BE2C (cell line): ENCODE measurements around the gene CUEDC1.
A peak's percentile ranks its signal among the peaks of the same experiment; 100 is the strongest.
"Not testable (repeated sequence)": the region's sequence is repeated elsewhere in the genome, so short reads cannot be mapped to it uniquely, and the experiment has no call there.

Experiments
- DNase-seq: peaks from one replicate; pipeline ENCODE4 v3.0.0-alpha.2; 2020
- H3K27me3 ChIP-seq: fragments of 250-450 bp; sonication (Bioruptor Pico); 2 replicates; pipeline ENCODE4 v1.5.1; 2020; ENCODE audit warnings: mild to moderate bottlenecking
- H3K36me3 ChIP-seq: fragments of 250-450 bp; sonication (Bioruptor Pico); 2 replicates; pipeline ENCODE4 v1.5.1; 2020; ENCODE audit warnings: mild to moderate bottlenecking
- H3K4me1 ChIP-seq: fragments of 250-450 bp; sonication (Bioruptor Pico); 2 replicates; pipeline ENCODE4 v1.5.1; 2020
- H3K4me3 ChIP-seq: 2 replicates; pipeline ENCODE4 v1.5.1; 2011; ENCODE audit warnings: low read depth, low read length
- H3K9me3 ChIP-seq: fragments of 250-450 bp; sonication (Bioruptor Pico); 2 replicates; pipeline ENCODE4 v1.5.1; 2020
- CTCF ChIP-seq: IDR thresholded peaks from 2 replicates; pipeline ENCODE4 v1.5.1; 2012; ENCODE audit warnings: mild to moderate bottlenecking, low read depth, low read length

The CUEDC1 gene

GRCh38 chr17:57925361-57925990, 29.7 kb downstream of the CUEDC1 start:
- DNase-seq: peak; percentile 83
- H3K36me3 ChIP-seq: no peaks in the 10 kb centered on the region
- H3K4me1 ChIP-seq: peaks cover 11% of the 10 kb centered on the region
- no peak for TF ChIP-seq CTCF
- no peaks in the 10 kb centered on the region for H3K27me3 ChIP-seq
- no peak overlapping the region for H3K4me3 ChIP-seq
- no peaks in the 10 kb centered on the region for H3K9me3 ChIP-seq

- DNase-seq: no peak
- no peaks in the 10 kb centered on the region for H3K27me3 ChIP-seq
- peaks cover 11% of the 10 kb centered on the region for H3K4me1 ChIP-seq
Measured at GRCh38 chr17:57924677-57925076, 30.5 kb downstream of the CUEDC1 start.

GRCh38 chr17:57923182-57923872, 31.9 kb downstream of the CUEDC1 start:
- Histone ChIP-seq H3K36me3 (no peaks in the 10 kb centered on the region), H3K4me3 (no peak overlapping the region), H3K4me1 (peaks cover 11% of the 10 kb centered on the region), H3K9me3 (no peaks in the 10 kb centered on the region), H3K27me3 (no peaks in the 10 kb centered on the region)
- no peak for DNase-seq
- TF ChIP-seq CTCF: no peak

More at GRCh38 chr17:57924677-57925076, 30.5 kb downstream of the CUEDC1 start:
- H3K9me3 ChIP-seq: no peaks in the 10 kb centered on the region
- no peaks in the 10 kb centered on the region for H3K36me3 ChIP-seq
- TF ChIP-seq CTCF: no peak
- no peak overlapping the region for H3K4me3 ChIP-seq

GRCh38 chr17:57922745-57923144, 32.5 kb downstream of the CUEDC1 start:
- H3K4me3 ChIP-seq, H3K27me3 ChIP-seq, H3K36me3 ChIP-seq, H3K9me3 ChIP-seq, DNase-seq: not testable (repeated sequence)
- peaks cover 11% of the 10 kb centered on the region for H3K4me1 ChIP-seq

GRCh38 chr17:57920916-57921703, 34.1 kb downstream of the CUEDC1 start:
- no peak for TF ChIP-seq CTCF
- H3K9me3 ChIP-seq: no peaks in the 10 kb centered on the region
- no peaks in the 10 kb centered on the region for H3K36me3 ChIP-seq
- H3K4me1 ChIP-seq: peaks cover 3% of the 10 kb centered on the region; the same call in 1 of the 2 replicates
- H3K4me3 ChIP-seq: no peak overlapping the region
- no peak for DNase-seq
- H3K27me3 ChIP-seq: no peaks in the 10 kb centered on the region

GRCh38 chr17:57919918-57920317, 35.3 kb downstream of the CUEDC1 start:
- Histone ChIP-seq H3K4me3 (no peak overlapping the region), H3K9me3 (no peaks in the 10 kb centered on the region), H3K27me3 (no peaks in the 10 kb centered on the region), H3K4me1 (peaks cover 4% of the 10 kb centered on the region; the same call in 1 of the 2 replicates), H3K36me3 (no peaks in the 10 kb centered on the region)
- no peak for TF ChIP-seq CTCF
- DNase-seq: no peak
